ENCODE measurements around the gene MORF4L2.

Gene MORF4L2

DNA sequence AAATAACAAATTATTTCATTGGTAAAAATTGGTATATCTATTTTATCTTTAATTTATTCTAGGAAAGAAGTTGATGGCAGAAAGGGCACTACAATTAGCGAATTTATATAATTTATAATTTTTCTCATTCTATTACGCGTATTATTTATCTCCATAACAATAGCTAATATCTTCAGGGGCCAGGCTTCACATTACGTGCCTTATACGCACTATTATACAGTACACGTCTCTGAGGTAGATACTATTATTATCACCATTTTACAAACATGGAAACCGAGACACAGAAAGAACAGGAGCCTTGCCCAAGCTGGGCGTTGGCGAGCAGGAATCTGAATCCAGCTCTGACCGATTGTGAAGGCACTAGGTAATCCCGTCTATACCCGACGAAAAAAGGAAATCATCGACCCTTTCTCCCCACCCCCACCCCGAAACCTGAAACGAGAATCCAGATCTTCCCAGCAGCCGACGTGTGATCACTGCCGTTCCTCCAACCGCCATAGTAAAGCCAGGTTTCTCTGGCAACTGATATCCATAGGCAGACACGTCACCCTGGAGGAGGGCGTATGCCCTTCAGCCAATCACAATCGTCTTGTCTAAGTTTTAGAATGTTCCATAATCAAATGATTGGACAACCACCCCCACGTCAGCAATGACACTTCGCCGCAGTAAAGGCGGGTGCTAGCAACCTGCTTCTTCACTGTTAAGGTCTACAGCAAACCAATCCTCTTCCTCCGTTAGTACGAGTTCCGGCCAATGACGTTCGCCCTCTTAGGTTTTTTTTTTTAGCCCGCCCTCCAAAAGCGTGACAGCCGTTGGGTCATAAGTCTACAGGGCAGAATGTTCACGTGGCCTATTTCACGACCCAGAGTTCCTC is at the start of gene MORF4L2:
MORF4L2 (minus strand) TSS at position 501 of the 874 bp plus-strand sequence. CDS start 9,672 bp downstream, outside the sequence.
- peak; percentile 94 for DNase-seq

- DNase-seq: no peak
Observed at GRCh38 chrX:103734125-103734760, 47.7 kb upstream of the MORF4L2 start.

DNA sequence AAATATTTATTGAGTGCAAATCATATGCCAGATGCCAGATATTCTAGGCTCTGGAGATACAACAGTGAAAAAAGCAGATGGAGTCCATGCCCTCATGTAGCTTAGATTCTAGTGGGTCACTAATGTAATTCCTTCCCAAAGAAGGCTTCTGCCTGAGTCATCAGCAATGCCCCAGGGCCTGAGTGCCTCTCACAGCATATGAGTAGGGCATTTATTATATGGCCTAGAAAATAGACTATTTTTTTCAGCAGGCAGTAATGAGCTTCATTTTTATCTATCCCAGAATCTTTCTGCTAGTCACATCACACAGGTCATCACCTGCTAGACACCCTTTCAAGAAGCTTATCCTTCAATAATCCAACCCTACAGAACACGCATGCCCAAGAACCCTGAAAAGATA is 46.5 kb upstream of the MORF4L2 start:
- DNase-seq: no peak

- no peak for DNase-seq
Observed at GRCh38 chrX:103730796-103731493, 44.4 kb upstream of the MORF4L2 start.

- no peak for DNase-seq
Observed at GRCh38 chrX:103730147-103730795, 43.8 kb upstream of the MORF4L2 start.

GRCh38 chrX:103729015-103729414 is 42.5 kb upstream of the MORF4L2 start:
- no peak for DNase-seq

GRCh38 chrX:103727115-103727514 is 40.6 kb upstream of the MORF4L2 start:
- no peak for DNase-seq

GRCh38 chrX:103726477-103726876 is 40.0 kb upstream of the MORF4L2 start:
- no peak for DNase-seq

- DNase-seq: no peak
Observed at GRCh38 chrX:103722505-103722904, 36.0 kb upstream of the MORF4L2 start.

- no peak for DNase-seq
Observed at GRCh38 chrX:103718120-103718519, 31.6 kb upstream of the MORF4L2 start.

DNA sequence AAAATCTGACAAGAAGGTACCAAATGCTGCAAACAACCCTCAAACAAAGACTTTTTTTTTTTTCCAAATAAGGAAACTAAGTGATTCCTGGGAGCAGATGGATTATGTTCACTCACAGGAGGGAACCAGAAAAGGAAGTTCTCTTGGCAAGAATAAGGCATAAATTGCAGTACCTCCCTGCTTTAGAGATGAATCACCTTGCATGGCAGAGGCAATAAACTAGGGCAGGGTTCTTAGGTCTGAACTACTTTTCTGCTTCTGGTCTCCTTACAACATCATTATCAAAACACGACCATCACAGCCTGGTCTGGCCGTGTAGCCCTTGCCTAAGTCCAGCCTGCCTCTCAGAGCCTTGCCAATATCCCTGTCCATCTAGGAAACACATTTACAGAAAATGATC is 30.5 kb upstream of the MORF4L2 start:
- peak; percentile 10 for DNase-seq

- DNase-seq: no peak
Observed at GRCh38 chrX:103710609-103711008, 24.1 kb upstream of the MORF4L2 start, which contains the start of gene TMEM31. TSS of gene TMEM31 (plus strand) at chrX:103710909. CDS start at chrX:103712259, 1,350 bp downstream.

GRCh38 chrX:103704863-103705262 is 18.4 kb upstream of the MORF4L2 start:
- DNase-seq: no peak

- DNase-seq: no peak
Observed at GRCh38 chrX:103699243-103699642, 12.7 kb upstream of the MORF4L2 start.

- no peak for DNase-seq
Observed at GRCh38 chrX:103697687-103698086, 11.2 kb upstream of the MORF4L2 start.

DNA sequence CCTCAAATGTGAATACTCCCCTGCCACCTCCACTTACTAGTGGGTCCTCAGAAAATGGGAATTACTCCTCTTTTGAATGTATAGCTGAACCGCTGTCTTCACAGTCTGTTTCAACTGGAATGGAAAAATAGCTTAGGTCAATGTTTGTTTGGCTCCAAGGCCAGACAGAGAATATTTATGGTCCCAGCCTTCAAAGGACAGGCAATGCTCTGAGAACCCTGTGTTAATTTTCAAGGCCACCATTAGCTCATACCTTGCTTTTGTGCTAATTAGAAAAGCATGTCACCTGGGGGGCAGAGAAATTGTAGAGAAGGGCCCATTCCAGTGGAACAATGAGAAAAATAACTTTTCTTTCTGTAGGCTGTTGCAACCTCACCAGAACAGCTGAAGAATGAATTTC is 4.6 kb upstream of the MORF4L2 start:
- DNase-seq: no peak

- peak; percentile 12 for DNase-seq
Observed at GRCh38 chrX:103688946-103689345, 2.4 kb upstream of the MORF4L2 start.

DNA sequence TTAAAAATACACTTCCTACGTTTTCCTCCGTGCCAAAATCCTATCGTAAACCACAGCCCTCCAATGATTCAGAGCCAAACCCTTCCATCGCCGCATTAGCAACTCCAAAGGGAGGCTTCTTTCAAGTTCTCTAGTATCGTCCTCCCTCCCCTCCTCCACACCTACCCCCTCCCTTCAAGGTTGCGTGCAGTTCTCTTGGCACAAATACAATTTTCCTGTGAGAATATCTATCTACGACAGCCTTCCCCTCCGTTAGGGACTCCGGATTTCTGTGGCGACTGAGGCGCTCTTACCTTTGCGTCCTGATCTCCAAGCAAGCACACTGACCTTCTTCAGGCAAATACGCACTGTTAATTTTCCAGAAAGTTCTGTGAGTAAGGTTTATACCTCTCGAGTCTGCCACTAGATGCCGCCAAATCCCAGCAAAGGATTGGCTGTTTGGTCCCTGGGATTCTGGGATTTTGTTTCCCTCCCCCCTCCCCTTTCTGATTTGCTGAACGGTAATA is 1.2 kb upstream of the MORF4L2 start:
- peak; percentile 71 for DNase-seq

- DNase-seq: peak; percentile 69
Observed at GRCh38 chrX:103687073-103687695, 685 bp upstream of the MORF4L2 start.

- DNase-seq: no peak
Observed at GRCh38 chrX:103685396-103685795, 1.1 kb downstream of the MORF4L2 start.

- no peak for DNase-seq
Observed at GRCh38 chrX:103681443-103681842, 5.1 kb downstream of the MORF4L2 start.
